Activated CD8-positive, alpha-beta memory T cell treated with anti-CD3 and anti-CD28 coated beads, Interleukin-2, amount 10 ng/mL, durations not matched to agents 7 days and 5 days (primary cell): Measurements from ENCODE around the gene CDC42EP3. TPM values are rescaled to one million over a fixed set of nuclear protein-coding genes. Genes with fewer than 3 reads are reported as not detected.

Experiments
- ATAC-seq: fragments of 150-1000 bp; cut with Tn5 transposase; one replicate; pipeline ENCODE4 v1.10.0; 2021; ENCODE audit warnings: moderate library complexity
- CTCF ChIA-PET: fragments of 350-600 bp; sonication (Branson Sonifier 250); formaldehyde crosslinking; loops from one replicate; lab custom pipeline; 2021; ENCODE audit warnings: antibody characterized with exemption; lab: Charles Lee
- DNase-seq: peaks from one replicate; pipeline ENCODE4 v3.0.0-alpha.2; 2020
- H3K27ac Mint-ChIP-seq: one replicate; pipeline ENCODE4 v1.8.0; 2021; ENCODE audit warnings: mild to moderate bottlenecking, mixed read lengths
- H3K27me3 Mint-ChIP-seq: one replicate; pipeline ENCODE4 v1.8.0; 2021; ENCODE audit warnings: mixed read lengths
- H3K36me3 Mint-ChIP-seq: one replicate; pipeline ENCODE4 v1.8.0; 2021; ENCODE audit warnings: mild to moderate bottlenecking, mixed read lengths
- H3K4me1 Mint-ChIP-seq: one replicate; pipeline ENCODE4 v1.8.0; 2021; ENCODE audit warnings: mixed read lengths
- H3K4me3 Mint-ChIP-seq: one replicate; pipeline ENCODE4 v1.8.0; 2021; ENCODE audit warnings: mild to moderate bottlenecking, moderate library complexity, mixed read lengths
- H3K9me3 Mint-ChIP-seq: one replicate; pipeline ENCODE4 v1.8.0; 2022; ENCODE audit warnings: low read depth, mixed read lengths
- total RNA-seq, 2 experiments: library from RNA; stranded (reverse); gene quantifications; one replicate each; pipeline ENCODE4 v1.2.3, GENCODE V29; 2021

Gene CDC42EP3
- total RNA-seq, 2 experiments from 2014 or later: 27.6 to 32.5 TPM

GRCh38 chr2:37698931-37699481 lies 27.6 kb upstream of the CDC42EP3 start:
- ATAC-seq (no peak), DNase-seq (no peak)
- CTCF ChIA-PET: no interaction called here
- Mint-ChIP-seq H3K36me3 (peaks cover 11% of the 10 kb centered on the region), H3K27ac (no peak overlapping the region), H3K27me3 (peaks cover 7% of the 10 kb centered on the region), H3K4me3 (no peak overlapping the region), H3K4me1 (peaks cover under 1% of the 10 kb centered on the region), H3K9me3 (peaks cover 8% of the 10 kb centered on the region)

- H3K36me3 Mint-ChIP-seq: peaks cover 1% of the 10 kb centered on the region
- peaks cover 7% of the 10 kb centered on the region for H3K27me3 Mint-ChIP-seq
- no peak overlapping the region for H3K4me3 Mint-ChIP-seq
- CTCF ChIA-PET: no interaction called here
- H3K9me3 Mint-ChIP-seq: peaks cover 2% of the 10 kb centered on the region
- H3K4me1 Mint-ChIP-seq: no peaks in the 10 kb centered on the region
- DNase-seq (no peak), ATAC-seq (no peak)
- H3K27ac Mint-ChIP-seq: no peak overlapping the region
Measured at GRCh38 chr2:37695336-37695735, 23.9 kb upstream of the CDC42EP3 start.

- Mint-ChIP-seq H3K4me3 (no peak overlapping the region), H3K4me1 (peaks cover 2% of the 10 kb centered on the region), H3K27me3 (peaks cover 7% of the 10 kb centered on the region), H3K36me3 (peaks cover 1% of the 10 kb centered on the region), H3K27ac (no peak overlapping the region), H3K9me3 (peaks cover 3% of the 10 kb centered on the region)
- no peak for ATAC-seq
- DNase-seq: no peak
- CTCF ChIA-PET: no interaction called here
Measured at GRCh38 chr2:37692711-37693110, 21.3 kb upstream of the CDC42EP3 start.

- H3K27ac Mint-ChIP-seq: no peak overlapping the region
- DNase-seq: no peak
- H3K36me3 Mint-ChIP-seq: peaks cover 4% of the 10 kb centered on the region
- H3K4me1 Mint-ChIP-seq: peaks cover 13% of the 10 kb centered on the region
- H3K4me3 Mint-ChIP-seq: no peak overlapping the region
- CTCF ChIA-PET: no interaction called here
- peaks cover 3% of the 10 kb centered on the region for H3K9me3 Mint-ChIP-seq
- ATAC-seq: no peak
- H3K27me3 Mint-ChIP-seq: no peaks in the 10 kb centered on the region
Measured at GRCh38 chr2:37689751-37690150, 18.3 kb upstream of the CDC42EP3 start.

GRCh38 chr2:37688771-37689468 lies 17.5 kb upstream of the CDC42EP3 start:
- Mint-ChIP-seq H3K27me3 (no peaks in the 10 kb centered on the region), H3K4me1 (peaks cover 20% of the 10 kb centered on the region), H3K9me3 (peaks cover 3% of the 10 kb centered on the region), H3K27ac (no peak overlapping the region), H3K4me3 (no peak overlapping the region), H3K36me3 (peaks cover 10% of the 10 kb centered on the region)
- ATAC-seq (no peak), DNase-seq (no peak)
- CTCF ChIA-PET: no interaction called here

- CTCF ChIA-PET: interaction anchor here (0.8 kb wide), 1 partner anchor 39 kb away, joined by 3 read pairs; no protein-coding TSS in a partner anchor
- Mint-ChIP-seq H3K4me3 (no peak overlapping the region), H3K4me1 (peaks cover 36% of the 10 kb centered on the region), H3K36me3 (peaks cover 20% of the 10 kb centered on the region), H3K27ac (no peak overlapping the region), H3K9me3 (peaks cover 5% of the 10 kb centered on the region), H3K27me3 (no peaks in the 10 kb centered on the region)
- ATAC-seq (no peak), DNase-seq (no peak)
Measured at GRCh38 chr2:37686792-37687526, 15.5 kb upstream of the CDC42EP3 start.

- Mint-ChIP-seq H3K9me3 (peaks cover 6% of the 10 kb centered on the region), H3K4me3 (no peak overlapping the region), H3K4me1 (peaks cover 36% of the 10 kb centered on the region), H3K27me3 (no peaks in the 10 kb centered on the region), H3K27ac (no peak overlapping the region), H3K36me3 (peaks cover 28% of the 10 kb centered on the region)
- ATAC-seq (no peak), DNase-seq (no peak)
- CTCF ChIA-PET: interaction anchor here (1.2 kb wide), 1 partner anchor 192 kb away, joined by 3 read pairs; no protein-coding TSS in a partner anchor
Measured at GRCh38 chr2:37684809-37685208, 13.4 kb upstream of the CDC42EP3 start.

- ATAC-seq (peak; percentile 99), DNase-seq (no peak)
- Mint-ChIP-seq H3K4me1 (peaks cover 36% of the 10 kb centered on the region), H3K27me3 (no peaks in the 10 kb centered on the region), H3K9me3 (peaks cover 6% of the 10 kb centered on the region), H3K4me3 (no peak overlapping the region), H3K36me3 (peaks cover 28% of the 10 kb centered on the region), H3K27ac (peak overlapping the region; percentile 95)
- CTCF ChIA-PET: interaction anchor here (0.6 to 1.4 kb wide), 2 partner anchors 27 to 91 kb away, joined by 4 read pairs; no protein-coding TSS in a partner anchor
Measured at GRCh38 chr2:37683921-37684780, 12.7 kb upstream of the CDC42EP3 start.

GRCh38 chr2:37683241-37683640 lies 11.8 kb upstream of the CDC42EP3 start:
- peaks cover 36% of the 10 kb centered on the region for H3K4me1 Mint-ChIP-seq
- H3K4me3 Mint-ChIP-seq: no peak overlapping the region
- H3K27me3 Mint-ChIP-seq: no peaks in the 10 kb centered on the region
- peaks cover 28% of the 10 kb centered on the region for H3K36me3 Mint-ChIP-seq
- peak overlapping the region; percentile 95 for H3K27ac Mint-ChIP-seq
- CTCF ChIA-PET: interaction anchor here (0.6 to 1.4 kb wide), 2 partner anchors 28 to 90 kb away, joined by 4 read pairs; no protein-coding TSS in a partner anchor
- ATAC-seq (no peak), DNase-seq (no peak)
- peaks cover 6% of the 10 kb centered on the region for H3K9me3 Mint-ChIP-seq

GRCh38 chr2:37682473-37682872 lies 11.0 kb upstream of the CDC42EP3 start:
- Mint-ChIP-seq H3K4me3 (no peak overlapping the region), H3K9me3 (peaks cover 6% of the 10 kb centered on the region), H3K4me1 (peaks cover 32% of the 10 kb centered on the region), H3K27me3 (no peaks in the 10 kb centered on the region), H3K27ac (peak overlapping the region; percentile 25), H3K36me3 (peaks cover 28% of the 10 kb centered on the region)
- ATAC-seq (no peak), DNase-seq (no peak)
- CTCF ChIA-PET: interaction anchor here (1.4 kb wide), 1 partner anchor 29 kb away, joined by 4 read pairs; no protein-coding TSS in a partner anchor

- ATAC-seq (no peak), DNase-seq (no peak)
- no peak overlapping the region for H3K27ac Mint-ChIP-seq
- CTCF ChIA-PET: no interaction called here
- H3K27me3 Mint-ChIP-seq: no peaks in the 10 kb centered on the region
- no peak overlapping the region for H3K4me3 Mint-ChIP-seq
- peaks cover 28% of the 10 kb centered on the region for H3K36me3 Mint-ChIP-seq
- H3K4me1 Mint-ChIP-seq: peaks cover 29% of the 10 kb centered on the region
- peaks cover 6% of the 10 kb centered on the region for H3K9me3 Mint-ChIP-seq
Measured at GRCh38 chr2:37681587-37681986, 10.1 kb upstream of the CDC42EP3 start.

- DNase-seq (no peak), ATAC-seq (no peak)
- Mint-ChIP-seq H3K27ac (no peak overlapping the region), H3K36me3 (peaks cover 21% of the 10 kb centered on the region), H3K27me3 (no peaks in the 10 kb centered on the region), H3K9me3 (peaks cover 6% of the 10 kb centered on the region), H3K4me3 (no peak overlapping the region), H3K4me1 (peaks cover 18% of the 10 kb centered on the region)
- CTCF ChIA-PET: interaction anchor here (0.6 kb wide), 1 partner anchor 32 kb away, joined by 3 read pairs; no protein-coding TSS in a partner anchor
Measured at GRCh38 chr2:37679072-37679695, 7.7 kb upstream of the CDC42EP3 start.
